GM18867 (cell line): ENCODE measurements around the gene BCL2L15.

Experiments
- ATAC-seq: cut with Tn5 transposase; IDR thresholded peaks from one replicate; pipeline ENCODE4 v1.9.1; 2021; ENCODE audit warnings: mild to moderate bottlenecking, moderate library complexity; ENCODE audit not compliant: unreplicated experiment

The BCL2L15 gene

GRCh38 chr1:113834716-113835115 is 52.7 kb downstream of the BCL2L15 start:
- ATAC-seq = no peak
